Testis (tissue), 2 donors: Measurements from ENCODE around the gene TASP1.

Experiments used
- CTCF ChIP-seq, 3 experiments: fragments of 450-650 bp in 2 of 3; fragments of 200-600 bp in 1 of 3; sonication (generic) in 1 of 3; IDR thresholded peaks; one replicate each; pipeline ENCODE4 v1.5.1; 2016 to 2019; ENCODE audit warnings: antibody characterized with exemption in 3 of 3, mild to moderate bottlenecking in 2 of 3, moderate library complexity in 1 of 3
- POLR2A ChIP-seq: fragments of 450-650 bp; IDR thresholded peaks from one replicate; pipeline ENCODE4 v1.6.1; 2017; ENCODE audit warnings: antibody characterized with exemption, mild to moderate bottlenecking, moderate library complexity

- no peak for TF ChIP-seq POLR2A
- no peak for TF ChIP-seq CTCF (IDR thresholded peaks at IDR 0.05)
Measured at GRCh38 chr20:13530146-13530545, 108.6 kb downstream of the TASP1 start.
